Measurements from ENCODE around the gene CTSC. TPM values are rescaled to one million over a fixed set of nuclear protein-coding genes. Genes with fewer than 3 reads are reported as not detected.

CTSC gene
- 10 to 100 TPM; 28.0 to 49.9 (median 45.0) TPM for total RNA-seq
- polyA plus RNA-seq = 100 to 1,000 TPM in 2 of 3 donors, 10 to 100 TPM in 1; 37.2 to 203 (median 118) TPM

GRCh38 chr11:88337181-88337986, at the start of gene CTSC:
CTSC (minus strand) TSS chr11:88337736; CDS start chr11:88337672, 64 bp downstream.
- Histone ChIP-seq H3K36me3 (peaks cover 0 to 6% (median 0%) of the 10 kb centered on the region in 4 donors), H3K4me3 (peak within 1 kb of the TSS; percentile 64 to 80 (median 77)), H3K4me1 (peaks cover 0 to 21% (median 7%) of the 10 kb centered on the region in 4 donors), H3K27me3 (no peaks in the 10 kb centered on the region), H3K9me3 (no peaks in the 10 kb centered on the region), H3K27ac (peak within 1 kb of the TSS; percentile 79 to 87 (median 83))
- 0% methylated on average over 54 of the region's 54 CpGs for WGBS, 2 donors
- DNase-seq = peak; percentile 96
- TF ChIP-seq CTCF (IDR thresholded peaks at IDR 0.05) (no peak), POLR2AphosphoS5 (IDR thresholded peaks at IDR 0.05) (peak; percentile 88 to 97 (median 90)), POLR2A (IDR thresholded peaks at IDR 0.05) (peak; percentile 17 to 53)
- intact Hi-C loops (cut with DNase I) = loop anchor here (5.0 to 10.0 kb wide), 3 partner anchors 35 to 197 kb away; no protein-coding TSS in a partner anchor

- peak overlapping the region in 3 of 4 donors; percentile 19 to 40 (median 36) for H3K27ac ChIP-seq
Observed at GRCh38 chr11:88384669-88385005, 47.1 kb upstream of the CTSC start.

DNA sequence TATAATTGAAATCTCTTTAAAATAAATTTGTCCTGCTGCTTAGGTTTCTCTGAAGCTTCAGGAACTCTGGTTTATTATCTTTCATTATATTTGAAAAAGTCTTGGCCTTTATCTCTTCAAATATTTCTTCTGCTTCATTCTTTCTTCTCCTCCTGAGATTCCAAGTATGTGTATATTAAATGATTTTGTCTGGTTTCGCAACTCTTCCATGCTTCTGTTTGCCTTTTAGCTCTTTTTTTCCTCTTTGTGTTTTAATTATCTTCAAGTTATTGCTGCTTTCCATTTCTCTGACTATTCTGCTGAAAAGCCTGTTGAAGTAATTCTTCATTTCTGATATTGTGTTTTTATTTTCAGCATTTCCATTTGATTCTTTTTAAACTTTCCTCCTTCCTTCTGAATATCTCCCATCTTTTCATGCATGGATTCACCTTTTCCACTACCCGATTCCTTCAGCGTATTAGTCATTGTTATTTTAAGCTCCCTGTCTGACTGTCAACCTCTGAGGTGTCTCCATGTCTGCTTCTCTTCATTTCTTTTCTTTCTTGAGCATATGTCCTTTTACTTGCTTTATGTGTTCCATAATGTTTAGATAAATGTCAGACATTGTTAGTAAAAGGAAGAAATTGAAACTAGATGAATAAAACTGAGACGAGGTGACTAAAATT, 46.6 kb upstream of the CTSC start:
- H3K27ac ChIP-seq = peak overlapping the region in 3 of 4 donors; percentile 19 to 40 (median 36)

More at GRCh38 chr11:88384669-88385005, 47.1 kb upstream of the CTSC start:
- intact Hi-C loops (cut with DNase I) = no loop called here
- no peak for TF ChIP-seq POLR2A (IDR thresholded peaks at IDR 0.05)
- no peak for TF ChIP-seq POLR2AphosphoS5 (IDR thresholded peaks at IDR 0.05)
- TF ChIP-seq CTCF (IDR thresholded peaks at IDR 0.05) = no peak
- Histone ChIP-seq H3K27me3 (no peaks in the 10 kb centered on the region), H3K4me1 (peaks cover 0 to 15% (median 6%) of the 10 kb centered on the region in 4 donors), H3K4me3 (no peak overlapping the region), H3K9me3 (no peaks in the 10 kb centered on the region), H3K36me3 (no peaks in the 10 kb centered on the region)
- no peak for DNase-seq
- WGBS, 2 donors = 84 to 86% methylated on average over 3 of the region's 3 CpGs

GRCh38 chr11:88383447-88383846, 45.9 kb upstream of the CTSC start:
- intact Hi-C loops (cut with DNase I) = no loop called here

More for the DNA sequence above, 46.6 kb upstream of the CTSC start:
- no peaks in the 10 kb centered on the region for H3K9me3 ChIP-seq
- no peak for DNase-seq
- WGBS, 2 donors = 86 to 88% methylated on average over 4 of the region's 4 CpGs
- intact Hi-C loops (cut with DNase I) = no loop called here
- peaks cover 0 to 15% (median 8%) of the 10 kb centered on the region in 4 donors for H3K4me1 ChIP-seq
- H3K36me3 ChIP-seq = no peaks in the 10 kb centered on the region
- H3K27me3 ChIP-seq = no peaks in the 10 kb centered on the region
- TF ChIP-seq POLR2AphosphoS5 (IDR thresholded peaks at IDR 0.05) (peak in 1 of 4 donors; percentile 20), EP300 (IDR thresholded peaks at IDR 0.05) (no peak), POLR2A (IDR thresholded peaks at IDR 0.05) (no peak), CTCF (IDR thresholded peaks at IDR 0.05) (no peak)
- H3K4me3 ChIP-seq = no peak overlapping the region

More at GRCh38 chr11:88383447-88383846, 45.9 kb upstream of the CTSC start:
- no peaks in the 10 kb centered on the region for H3K36me3 ChIP-seq
- H3K27me3 ChIP-seq = no peaks in the 10 kb centered on the region
- H3K9me3 ChIP-seq = no peaks in the 10 kb centered on the region
- peaks cover 0 to 18% (median 8%) of the 10 kb centered on the region in 4 donors for H3K4me1 ChIP-seq
- no peak overlapping the region for H3K4me3 ChIP-seq
- no peak overlapping the region for H3K27ac ChIP-seq
- 13 to 55% methylated on average over 3 of the region's 3 CpGs for WGBS, 2 donors
- TF ChIP-seq CTCF (IDR thresholded peaks at IDR 0.05) (no peak), POLR2A (IDR thresholded peaks at IDR 0.05) (no peak), POLR2AphosphoS5 (IDR thresholded peaks at IDR 0.05) (no peak), EP300 (IDR thresholded peaks at IDR 0.05) (no peak)
- DNase-seq = no peak

Measured in sigmoid colon (tissue), 7 donors.